ENCODE data around the gene SP100.

DNA sequence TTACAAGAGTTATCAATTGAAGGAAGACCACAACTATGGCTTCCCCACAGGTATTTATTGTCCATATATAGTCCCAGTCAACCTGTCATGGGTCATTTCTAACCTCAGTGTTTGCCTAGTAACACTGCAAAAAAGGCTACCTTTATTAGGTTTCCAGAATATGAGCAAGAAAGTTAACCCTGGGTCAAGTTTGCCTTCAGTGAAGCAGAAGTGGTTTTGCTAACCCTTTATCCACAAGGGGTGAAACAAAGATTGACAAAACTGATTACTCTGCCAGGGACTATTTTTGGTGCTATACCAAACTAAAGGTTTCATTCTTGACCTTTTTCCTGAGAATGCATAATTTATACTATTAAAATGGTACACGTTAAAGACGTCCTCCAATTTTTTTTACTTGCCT lies 28.8 kb downstream of the SP100 start:
- TF ChIP-seq, protein P1, sequence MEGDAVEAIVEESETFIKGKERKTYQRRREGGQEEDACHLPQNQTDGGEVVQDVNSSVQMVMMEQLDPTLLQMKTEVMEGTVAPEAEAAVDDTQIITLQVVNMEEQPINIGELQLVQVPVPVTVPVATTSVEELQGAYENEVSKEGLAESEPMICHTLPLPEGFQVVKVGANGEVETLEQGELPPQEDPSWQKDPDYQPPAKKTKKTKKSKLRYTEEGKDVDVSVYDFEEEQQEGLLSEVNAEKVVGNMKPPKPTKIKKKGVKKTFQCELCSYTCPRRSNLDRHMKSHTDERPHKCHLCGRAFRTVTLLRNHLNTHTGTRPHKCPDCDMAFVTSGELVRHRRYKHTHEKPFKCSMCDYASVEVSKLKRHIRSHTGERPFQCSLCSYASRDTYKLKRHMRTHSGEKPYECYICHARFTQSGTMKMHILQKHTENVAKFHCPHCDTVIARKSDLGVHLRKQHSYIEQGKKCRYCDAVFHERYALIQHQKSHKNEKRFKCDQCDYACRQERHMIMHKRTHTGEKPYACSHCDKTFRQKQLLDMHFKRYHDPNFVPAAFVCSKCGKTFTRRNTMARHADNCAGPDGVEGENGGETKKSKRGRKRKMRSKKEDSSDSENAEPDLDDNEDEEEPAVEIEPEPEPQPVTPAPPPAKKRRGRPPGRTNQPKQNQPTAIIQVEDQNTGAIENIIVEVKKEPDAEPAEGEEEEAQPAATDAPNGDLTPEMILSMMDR (optimal IDR thresholded peaks at IDR 0.05 in 1 of 3, IDR thresholded peaks at IDR 0.05 in 1 of 3, conservative IDR thresholded peaks at IDR 0.05 in 1 of 3; ENCODE audit: extremely low read depth in 1 of 3, insufficient read depth in 2 of 3, low read length in 3 of 3): no peak
- TF ChIP-seq EZH2 (IDR thresholded peaks at IDR 0.05; ENCODE audit: low read length): no peak
